HEK293 (cell line): ENCODE results near the gene KRT13.

Experiments used
- HOXD13 ChIP-seq: sonication (generic); formaldehyde crosslinking; IDR thresholded peaks from 2 replicates; pipeline ENCODE4 v1.8.0; 2022; ENCODE audit warnings: missing genetic modification reagents, borderline replicate concordance
- ZFHX2 ChIP-seq: fragments of 450-650 bp; formaldehyde crosslinking; conservative IDR thresholded peaks from 2 replicates; pipeline ENCODE4 v1.5.1; 2016; ENCODE audit warnings: missing biosample characterization, missing genetic modification characterization
- ZNF19 ChIP-seq: fragments of 450-650 bp; formaldehyde crosslinking; IDR thresholded peaks from 2 replicates; pipeline ENCODE4; 2016; ENCODE audit warnings: missing biosample characterization, missing genetic modification characterization, low read depth
- ZNF214 ChIP-seq: fragments of 450-650 bp; formaldehyde crosslinking; IDR thresholded peaks from 2 replicates; pipeline ENCODE4 v1.5.1; 2017; ENCODE audit warnings: missing biosample characterization, mild to moderate bottlenecking, missing genetic modification characterization, borderline replicate concordance
- ZNF514 ChIP-seq: fragments of 450-650 bp; formaldehyde crosslinking; IDR thresholded peaks from 2 replicates; pipeline ENCODE4 v1.5.1; 2016; ENCODE audit warnings: missing biosample characterization, missing genetic modification characterization
- ZNF660 ChIP-seq: fragments of 450-650 bp; IDR thresholded peaks from 2 replicates; pipeline ENCODE4 v1.5.1; 2018; ENCODE audit warnings: missing biosample characterization, mild to moderate bottlenecking, missing genetic modification characterization
- ZNF664 ChIP-seq: fragments of 450-650 bp; formaldehyde crosslinking; IDR thresholded peaks from 2 replicates; pipeline ENCODE4 v1.5.1; 2016; ENCODE audit warnings: missing biosample characterization, missing genetic modification characterization
- ZNF768 ChIP-seq: fragments of 450-650 bp; formaldehyde crosslinking; IDR thresholded peaks from 2 replicates; pipeline ENCODE4 v1.5.1; 2018; ENCODE audit warnings: missing biosample characterization, mild to moderate bottlenecking, missing genetic modification characterization
- ZNF843 ChIP-seq: fragments of 450-650 bp; formaldehyde crosslinking; IDR thresholded peaks from 2 replicates; pipeline ENCODE4 v1.5.1; 2016; ENCODE audit warnings: missing biosample characterization, missing genetic modification characterization
- ZSCAN18 ChIP-seq: fragments of 450-650 bp; formaldehyde crosslinking; IDR thresholded peaks from 2 replicates; pipeline ENCODE4 v1.5.1; 2016; ENCODE audit warnings: missing biosample characterization, missing genetic modification characterization
- TF ChIP-seq, protein P1 (sequence below): fragments of 450-650 bp; formaldehyde crosslinking; IDR thresholded peaks from 2 replicates; pipeline ENCODE4 v1.5.1; 2016; ENCODE audit warnings: missing biosample characterization, missing genetic modification characterization

GRCh38 chr17:41464682-41465081, 40.7 kb downstream of the KRT13 start:
- TF ChIP-seq ZNF843 (no peak), HOXD13 (CRISPR knock-in tag) (no peak), ZNF768 (tag by site-specific recombination) (no peak), ZFHX2 (no peak), ZNF660 (tag by site-specific recombination) (peak; percentile 76), ZSCAN18 (tag by site-specific recombination) (no peak), ZNF664 (no peak), ZNF19 (tag by site-specific recombination) (no peak), ZNF214 (tag by site-specific recombination) (no peak), ZNF514 (tag by site-specific recombination) (no peak)
- TF ChIP-seq, protein P1, sequence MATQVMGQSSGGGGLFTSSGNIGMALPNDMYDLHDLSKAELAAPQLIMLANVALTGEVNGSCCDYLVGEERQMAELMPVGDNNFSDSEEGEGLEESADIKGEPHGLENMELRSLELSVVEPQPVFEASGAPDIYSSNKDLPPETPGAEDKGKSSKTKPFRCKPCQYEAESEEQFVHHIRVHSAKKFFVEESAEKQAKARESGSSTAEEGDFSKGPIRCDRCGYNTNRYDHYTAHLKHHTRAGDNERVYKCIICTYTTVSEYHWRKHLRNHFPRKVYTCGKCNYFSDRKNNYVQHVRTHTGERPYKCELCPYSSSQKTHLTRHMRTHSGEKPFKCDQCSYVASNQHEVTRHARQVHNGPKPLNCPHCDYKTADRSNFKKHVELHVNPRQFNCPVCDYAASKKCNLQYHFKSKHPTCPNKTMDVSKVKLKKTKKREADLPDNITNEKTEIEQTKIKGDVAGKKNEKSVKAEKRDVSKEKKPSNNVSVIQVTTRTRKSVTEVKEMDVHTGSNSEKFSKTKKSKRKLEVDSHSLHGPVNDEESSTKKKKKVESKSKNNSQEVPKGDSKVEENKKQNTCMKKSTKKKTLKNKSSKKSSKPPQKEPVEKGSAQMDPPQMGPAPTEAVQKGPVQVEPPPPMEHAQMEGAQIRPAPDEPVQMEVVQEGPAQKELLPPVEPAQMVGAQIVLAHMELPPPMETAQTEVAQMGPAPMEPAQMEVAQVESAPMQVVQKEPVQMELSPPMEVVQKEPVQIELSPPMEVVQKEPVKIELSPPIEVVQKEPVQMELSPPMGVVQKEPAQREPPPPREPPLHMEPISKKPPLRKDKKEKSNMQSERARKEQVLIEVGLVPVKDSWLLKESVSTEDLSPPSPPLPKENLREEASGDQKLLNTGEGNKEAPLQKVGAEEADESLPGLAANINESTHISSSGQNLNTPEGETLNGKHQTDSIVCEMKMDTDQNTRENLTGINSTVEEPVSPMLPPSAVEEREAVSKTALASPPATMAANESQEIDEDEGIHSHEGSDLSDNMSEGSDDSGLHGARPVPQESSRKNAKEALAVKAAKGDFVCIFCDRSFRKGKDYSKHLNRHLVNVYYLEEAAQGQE (tag by site-specific recombination): no peak
